K562 (cell line): ENCODE measurements around the gene SNW1. TPM values are rescaled to one million over a fixed set of nuclear protein-coding genes. Genes with fewer than 3 reads are reported as not detected.

Experiments
- ATAC-seq: fragments of 200-7000 bp; cut with Tn5 transposase; 3 replicates; pipeline ENCODE4 v1.9.1; 2020; ENCODE audit warnings: moderate library complexity
- BruUV-seq: library from RNA; stranded (reverse); fragments of 400-500 nt; replicated peaks from 2 replicates; lab custom pipeline; 2021; lab: Mats Ljungman, UMichigan
- CTCF ChIA-PET: fragments of 300-600 bp; formaldehyde crosslinking; extraction: SDS; loops from one replicate; lab custom pipeline; 2021; ENCODE audit warnings: low intra/inter-chr PET ratio; lab: Yijun Ruan, JAX
- POLR2A ChIA-PET: fragments of 300-600, 350-650 bp; sonication (Branson Sonifier 250); formaldehyde crosslinking; extraction: SDS; loops from one replicate; lab custom pipeline; 2021; ENCODE audit warnings: antibody characterized with exemption, inconsistent platforms; lab: Yijun Ruan, JAX
- DNase-seq, 4 experiments: peaks; one replicate each; pipeline versions ENCODE4 v3.0.0 to v3.0.0-alpha.2; 2011 to 2018; ENCODE audit warnings: low spot score in 3 of 4, mixed read lengths in 3 of 4; ENCODE audit errors: extremely low read depth in 1 of 4
- FAIRE-seq: peaks from 2 replicates; lab custom pipeline; 2011; peaks lifted over from hg19 to GRCh38; lab: Jason Lieb, UNC
- H2AFZ ChIP-seq: 2 replicates; pipeline ENCODE4 v1.6.0; 2011; ENCODE audit warnings: low read depth, low read length, control low read depth, inconsistent platforms
- H3K27ac ChIP-seq: fragments of 200-600 bp; 3 replicates; pipeline ENCODE4 v1.8.0; 2011; ENCODE audit warnings: low read depth, mild to moderate bottlenecking, control low read depth, inconsistent platforms, low read length, moderate library complexity, mixed read lengths; ENCODE audit errors: extremely low read depth
- H3K27me3 ChIP-seq, 2 experiments: fragments of 300-600 bp in 1 of 2; 2 replicates in 1 of 2; 3 replicates in 1 of 2; pipeline versions ENCODE4 v1.6.0 to v1.8.0; 2011; ENCODE audit warnings: inconsistent platforms in 2 of 2, low read length in 2 of 2, mild to moderate bottlenecking in 1 of 2, mixed read lengths in 1 of 2, moderate library complexity in 1 of 2; ENCODE audit not compliant: control insufficient read depth in 2 of 2, insufficient read depth in 2 of 2
- H3K36me3 ChIP-seq: fragments of 300-600 bp; 3 replicates; pipeline ENCODE4 v1.8.0; 2011; ENCODE audit warnings: mild to moderate bottlenecking, low read length, inconsistent platforms; ENCODE audit not compliant: control insufficient read depth, insufficient read depth
- H3K4me1 ChIP-seq, 2 experiments: fragments of 200-600 bp in 1 of 2; replicated peaks in 1 of 2; 2 replicates in 1 of 2; 3 replicates in 1 of 2; pipeline versions ENCODE4 v1.5.1 to v1.8.0; 2011; ENCODE audit warnings: inconsistent platforms in 2 of 2, low read length in 2 of 2, mild to moderate bottlenecking in 1 of 2, mixed read lengths in 1 of 2, moderate library complexity in 1 of 2; ENCODE audit not compliant: control insufficient read depth in 2 of 2, insufficient read depth in 2 of 2
- H3K4me2 ChIP-seq: 2 replicates; pipeline ENCODE4 v1.6.1; 2011; ENCODE audit warnings: low read length, control low read depth, inconsistent platforms, mixed read lengths; ENCODE audit not compliant: insufficient read depth
- H3K4me3 ChIP-seq: fragments of 200-600 bp; sonication (generic), shearing (Covaris generic); 2 replicates; pipeline ENCODE4 v1.5.1; 2016; ENCODE audit warnings: control low read depth, inconsistent platforms
- H3K79me2 ChIP-seq: fragments of 200-600 bp; 3 replicates; pipeline ENCODE4 v1.8.0; 2011; ENCODE audit warnings: low read length, inconsistent platforms; ENCODE audit not compliant: control insufficient read depth, insufficient read depth
- H3K9ac ChIP-seq, 2 experiments: 2 replicates each; pipeline versions ENCODE4 v1.6.0 to v1.6.1; 2011; ENCODE audit warnings: low read depth in 2 of 2, low read length in 2 of 2, control low read depth in 1 of 2, inconsistent platforms in 1 of 2, mild to moderate bottlenecking in 1 of 2, mixed read lengths in 1 of 2; ENCODE audit not compliant: insufficient read depth in 1 of 2
- H3K9me1 ChIP-seq: one replicate; pipeline ENCODE4 v1.6.0; 2011; ENCODE audit warnings: inconsistent platforms, mild to moderate bottlenecking, low read length, moderate library complexity; ENCODE audit not compliant: control insufficient read depth, insufficient read depth
- H3K9me3 ChIP-seq: replicated peaks from 2 replicates; pipeline ENCODE4 v1.5.1; 2011; ENCODE audit warnings: low read depth, low read length, inconsistent platforms; ENCODE audit not compliant: control insufficient read depth, insufficient read depth
- H4K20me1 ChIP-seq: replicated peaks from 2 replicates; pipeline ENCODE4 v1.6.1; 2011; ENCODE audit warnings: low read length, inconsistent platforms, mixed read lengths; ENCODE audit not compliant: control insufficient read depth, insufficient read depth
- NKRF ChIP-seq: fragments of 450-650 bp; IDR thresholded peaks from 2 replicates; pipeline ENCODE4 v1.6.1; 2016; ENCODE audit warnings: borderline replicate concordance
- POLR2A ChIP-seq: fragments of 450-650 bp; conservative IDR thresholded peaks from 2 replicates; pipeline ENCODE4 v1.6.1; 2016
- PPARD ChIP-seq: fragments of 250-450 bp; sonication (Bioruptor Pico); IDR thresholded peaks from 2 replicates; pipeline ENCODE4 v1.8.0; 2022; ENCODE audit warnings: inconsistent platforms, mild to moderate bottlenecking, moderate library complexity
- PTTG1 ChIP-seq: fragments of 450-650 bp; IDR thresholded peaks from 2 replicates; pipeline ENCODE4 v1.6.1; 2016; ENCODE audit warnings: low read depth, mild to moderate bottlenecking, missing genetic modification characterization, missing compliant biosample characterization
- SUPT5H ChIP-seq: fragments of 450-650 bp; IDR thresholded peaks from 2 replicates; pipeline ENCODE4 v1.6.1; 2016
- TFE3 ChIP-seq: fragments of 450-650 bp; formaldehyde crosslinking; IDR thresholded peaks from 2 replicates; pipeline ENCODE4 v1.4.0; 2020; ENCODE audit warnings: mild to moderate bottlenecking, mixed read lengths
- WGBS: fragments of 100-300 bp; shearing (Covaris generic); methylation state at CpG from one replicate; pipeline ENCODE4 v1.1.6; 2016; ENCODE audit warnings: low coverage, mixed read lengths; ENCODE audit not compliant: insufficient coverage; ENCODE audit errors: missing lambda C conversion rate; 5-methylcytosine and 5-hydroxymethylcytosine counted together
- in situ Hi-C: fragments of 300-500 bp; cut with MboI; formaldehyde crosslinking; loops from 4 replicates; pipeline ENCODE4 v1.15.0; 2018; ENCODE audit warnings: inconsistent platforms, mixed read lengths
- intact Hi-C: fragments of 100-400 bp; cut with micrococcal nuclease; formaldehyde crosslinking; loops from 2 replicates; pipeline ENCODE4 v1.14.2; 2022
- polyA plus RNA-seq, 8 experiments: library from polyadenylated mRNA; depleted of rRNA in 4 of 8; stranded (reverse) in 5 of 8; unstranded in 3 of 8; fragments of >200 nt; fragmentation: Nextera tagmentation in 2 of 8; fragmentation: Illumina TruSeq in 1 of 8; extraction: Ambion mirVana in 2 of 8; extraction: Trizol in 1 of 8; gene quantifications; 2 replicates each; pipeline versions ENCODE4 v1.2.1 to v1.2.3, GENCODE V29; 2011 to 2014; ENCODE audit warnings: inconsistent platforms in 1 of 8, missing spikeins in 1 of 8
- total RNA-seq, 7 experiments: library from RNA; depleted of rRNA in 6 of 7; stranded (reverse); fragments of >200 nt in 6 of 7; fragmentation: Illumina TruSeq in 2 of 7; extraction: Trizol in 2 of 7; gene quantifications; 2 replicates each; pipeline versions ENCODE4 v1.2.1 to v1.2.3, GENCODE V29; 2011 to 2021; ENCODE audit warnings: low replicate concordance in 1 of 7
- TF ChIP-seq, protein P1 (sequence below): fragments of 250-450 bp; sonication (Bioruptor Pico); IDR thresholded peaks from 2 replicates; pipeline ENCODE4 v1.5.0; 2021; ENCODE audit warnings: mild to moderate bottlenecking, moderate library complexity

The SNW1 gene
- total and polyA plus RNA-seq, 9 of the 15 experiments (the other 6 are each of a cell fraction or from before 2014, with no cell fraction given): 64.4 to 143 (median 98.2) TPM

DNA sequence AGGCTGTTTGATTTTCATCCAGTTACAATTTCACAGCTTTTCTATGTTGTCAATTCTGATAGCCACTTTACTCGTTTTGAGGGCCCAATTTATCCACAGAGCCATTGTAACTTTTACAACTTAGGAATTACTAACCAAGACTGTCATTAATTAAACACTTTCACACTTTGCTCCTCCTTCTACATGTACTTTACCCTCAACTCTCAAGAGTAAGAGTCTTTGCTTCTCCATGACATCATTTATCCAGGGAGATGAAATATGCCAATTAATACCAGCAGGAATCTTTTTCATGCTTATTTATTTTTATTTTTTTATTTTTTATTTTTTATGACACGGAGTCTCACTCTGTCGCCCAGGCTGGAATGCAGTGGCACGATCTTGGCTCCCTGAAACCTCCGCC lies 39.5 kb downstream of the SNW1 start (continued):
- TF ChIP-seq, protein P1, sequence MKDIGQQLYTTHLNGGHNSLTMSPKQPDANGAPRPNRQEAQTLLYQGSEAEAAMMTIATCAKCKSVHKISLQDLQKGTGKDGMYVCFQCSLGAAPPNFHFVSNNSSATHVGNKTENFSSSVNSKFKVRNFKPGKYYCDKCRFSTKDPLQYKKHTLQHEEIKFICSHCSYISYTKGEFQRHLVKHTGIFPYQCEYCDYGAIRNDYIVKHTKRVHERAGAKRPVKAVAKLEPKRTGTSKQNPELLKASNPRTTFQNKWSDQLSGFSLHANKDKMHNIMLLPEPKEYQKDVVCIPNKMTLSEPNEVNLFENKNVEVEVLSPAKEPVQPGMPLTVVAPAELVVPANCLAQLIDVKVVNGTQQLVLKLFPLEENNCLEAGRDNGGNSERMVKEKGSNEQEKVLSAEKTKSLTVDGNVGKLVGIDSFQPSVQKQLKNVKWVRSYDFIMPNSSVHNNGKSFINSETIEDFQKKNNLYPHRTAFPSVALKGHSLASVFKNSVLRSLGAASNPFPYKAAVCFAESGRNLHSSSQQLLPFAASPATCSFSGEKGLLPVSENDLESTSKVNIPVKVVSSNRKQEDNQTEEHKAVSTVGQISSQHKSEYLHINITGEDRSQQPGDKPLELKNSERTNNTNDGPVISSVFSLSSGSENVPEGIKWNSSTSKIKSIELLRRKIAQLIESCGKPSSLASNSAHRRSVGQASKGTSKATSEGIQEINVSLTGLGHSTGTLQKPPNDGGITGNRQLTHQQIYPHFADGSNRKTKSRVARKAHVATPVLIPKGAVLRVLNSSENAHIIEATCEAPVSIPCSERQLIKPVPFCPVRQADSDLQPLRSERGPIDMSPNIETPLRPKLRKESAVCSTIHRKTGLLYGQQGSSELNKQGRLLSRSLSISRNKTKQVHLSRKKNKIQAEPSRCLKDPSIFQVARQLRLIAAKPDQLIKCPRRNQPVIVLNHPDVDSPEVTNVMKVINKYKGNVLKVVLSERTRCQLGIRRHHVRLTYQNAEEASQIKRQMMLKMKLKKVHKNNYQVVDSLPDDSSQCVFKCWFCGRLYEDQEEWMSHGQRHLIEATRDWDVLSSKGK: no peak
- TF ChIP-seq, all 486 proteins: peak for 0

DNA sequence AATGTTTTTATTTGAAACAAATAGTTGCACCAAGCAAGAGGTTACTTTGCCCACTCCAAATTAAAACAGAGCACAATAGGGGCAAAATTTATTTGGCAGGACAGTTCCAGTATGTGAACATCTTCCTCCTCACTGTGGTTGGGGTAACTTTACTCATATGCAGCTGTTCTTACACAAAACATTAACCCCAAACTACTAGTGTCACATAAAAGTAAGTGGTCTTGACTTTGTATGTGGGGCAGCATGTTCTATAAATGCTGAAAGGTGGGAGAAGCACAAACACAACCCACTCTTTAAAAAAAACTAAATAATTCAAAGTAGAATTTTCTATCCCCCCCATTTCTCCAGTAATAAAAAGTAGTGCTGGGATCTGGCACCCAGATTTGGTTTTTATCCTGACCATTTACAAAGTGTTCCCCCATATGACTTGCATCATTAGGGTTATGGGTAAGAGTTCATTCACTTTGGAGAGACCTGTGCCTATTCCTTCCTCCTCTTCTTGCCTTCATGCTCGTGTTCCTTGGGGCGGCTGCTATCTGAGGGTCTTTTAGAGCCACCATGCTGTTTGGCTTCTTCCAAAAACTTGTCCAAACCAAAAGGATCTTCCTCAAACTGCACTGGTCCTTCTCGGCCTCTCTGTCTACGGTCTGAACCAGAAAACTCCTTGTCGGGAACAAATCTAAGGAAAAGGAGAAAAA lies 43.2 kb downstream of the SNW1 start:
- no peak overlapping the region for H3K27ac ChIP-seq
- H3K9ac ChIP-seq: no peak overlapping the region
- peak; percentile 11 for FAIRE-seq
- H3K4me3 ChIP-seq: no peak overlapping the region
- DNase-seq: no peak
- CTCF ChIA-PET: no interaction called here
- H2AFZ ChIP-seq: no peak overlapping the region
- no peak overlapping the region for H3K4me2 ChIP-seq
- no peaks in the 10 kb centered on the region for H3K27me3 ChIP-seq
- H4K20me1 ChIP-seq: 0 out of 2 replicates have a peak, but pooled peaks cover 2% of the 10 kb centered on the region
- no peaks in the 10 kb centered on the region for H3K9me1 ChIP-seq
- TF ChIP-seq PPARD: no peak
- TF ChIP-seq TFE3 (CRISPR knock-in tag): no peak
- TF ChIP-seq PTTG1 (tag): no peak
- TF ChIP-seq NKRF: no peak
- TF ChIP-seq SUPT5H: peak; percentile 51; the same call in 1 of the 2 replicates
- TF ChIP-seq POLR2A: peak; percentile 65
- TF ChIP-seq, protein P1: no peak
- TF ChIP-seq, all 486 proteins: peak for 2
- ATAC-seq: peak; percentile 43
- no peaks in the 10 kb centered on the region for H3K4me1 ChIP-seq
- H3K36me3 ChIP-seq: peaks cover 95% of the 10 kb centered on the region
- H3K79me2 ChIP-seq: peaks cover 23% of the 10 kb centered on the region
- in situ Hi-C loops (no loop called here), intact Hi-C loops (no loop called here)
- TSS peak; percentile 87 for BruUV-seq
- POLR2A ChIA-PET: no interaction called here
- no peaks in the 10 kb centered on the region for H3K9me3 ChIP-seq
- WGBS: 50% methylated on average over 1 of the region's 5 CpGs
